ENCODE data around the gene DIPK1A. TPM values are rescaled to one million over a fixed set of nuclear protein-coding genes. Genes with fewer than 3 reads are reported as not detected.

Gene DIPK1A
- total and polyA plus RNA-seq, 3 donors from 2014 or later = 14.7 to 25.4 (median 21.4) TPM

DNA sequence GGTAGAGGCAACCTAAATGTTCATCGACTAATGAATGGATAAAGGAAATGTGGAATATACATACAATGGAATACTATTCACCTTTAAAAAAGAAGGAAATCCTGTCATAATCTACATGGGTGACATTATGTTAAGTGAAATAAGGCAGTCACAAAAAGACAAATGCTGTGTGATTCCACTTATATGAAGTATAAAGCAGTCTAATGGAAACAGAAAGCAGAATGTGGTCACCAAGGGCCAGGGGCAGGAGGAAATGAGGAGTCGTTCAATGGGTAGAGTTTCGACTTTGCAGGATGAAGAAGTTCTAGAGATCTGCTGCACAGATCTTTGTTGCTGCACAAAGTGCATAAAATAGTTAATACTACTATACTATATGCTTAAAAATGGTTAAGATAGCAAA, 7.8 kb downstream of the DIPK1A start:
- intact Hi-C loops (cut with DNase I; ENCODE audit: low total_unique reads) = no loop called here
- Histone ChIP-seq H3K36me3 (ENCODE audit: low read depth, missing control alignments) (no peaks in the 10 kb centered on the region), H3K27ac (no peak overlapping the region), H3K9me3 (no peaks in the 10 kb centered on the region), H3K4me3 (no peak overlapping the region), H3K27me3 (no peaks in the 10 kb centered on the region), H3K4me1 (peaks cover 10% of the 10 kb centered on the region)
- no peak for DNase-seq
- WGBS, 2 donors = 87 to 91% methylated on average over 3 of the region's 3 CpGs
- no peak for TF ChIP-seq POLR2A (IDR thresholded peaks at IDR 0.05)
- no peak for TF ChIP-seq CTCF (IDR thresholded peaks at IDR 0.05)

DNA sequence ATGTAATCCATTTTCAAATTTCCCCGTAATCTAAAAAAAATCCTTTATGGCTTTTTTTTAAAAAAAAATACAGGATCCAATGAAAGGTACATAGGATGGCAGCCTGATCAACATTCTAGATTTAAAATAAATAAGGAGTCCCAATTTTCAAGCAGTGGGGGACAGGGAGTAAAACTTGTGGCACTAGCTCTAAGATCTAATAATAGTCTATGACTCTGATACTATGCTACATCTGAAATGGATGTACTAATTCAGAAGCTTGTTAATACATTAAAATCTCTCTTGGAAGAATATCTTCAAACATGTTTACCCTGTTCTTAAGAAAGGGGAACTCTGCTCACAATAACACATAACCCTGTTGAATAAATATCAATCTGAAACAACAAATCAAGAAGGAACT, 8.5 kb downstream of the DIPK1A start:
- Histone ChIP-seq H3K9me3 (no peaks in the 10 kb centered on the region), H3K4me3 (no peak overlapping the region), H3K4me1 (peaks cover 6% of the 10 kb centered on the region), H3K36me3 (ENCODE audit: low read depth, missing control alignments) (no peaks in the 10 kb centered on the region), H3K27me3 (no peaks in the 10 kb centered on the region), H3K27ac (no peak overlapping the region)
- no peak for DNase-seq
- WGBS, 2 donors = 94 to 100% methylated on average over 1 of the region's 1 CpG
- intact Hi-C loops (cut with DNase I; ENCODE audit: low total_unique reads) = no loop called here
- TF ChIP-seq CTCF (IDR thresholded peaks at IDR 0.05) (no peak), POLR2A (IDR thresholded peaks at IDR 0.05) (no peak)

DNA sequence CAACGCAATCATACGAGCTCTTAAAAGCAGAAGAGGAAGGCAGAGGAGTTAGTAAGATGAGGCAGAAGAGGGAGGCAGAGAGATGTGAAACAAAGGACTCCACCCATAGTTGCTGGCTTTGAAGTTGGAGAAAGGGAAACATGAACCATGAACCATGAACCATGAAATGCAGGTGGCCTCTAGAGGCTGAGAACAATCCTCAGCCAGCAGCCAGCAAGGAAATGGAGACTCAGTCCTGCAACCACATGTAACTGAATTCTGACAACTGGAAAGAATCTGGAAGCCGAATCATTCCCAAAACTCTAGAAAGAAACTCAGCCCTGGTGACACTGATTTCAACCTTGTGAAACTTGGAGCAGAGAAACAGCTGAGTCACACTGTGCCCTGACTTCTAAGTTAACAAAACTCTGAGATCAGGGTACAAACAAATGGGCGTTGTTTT, 10.1 kb downstream of the DIPK1A start:
- 76 to 80% methylated on average over 4 of the region's 4 CpGs for WGBS, 2 donors
- intact Hi-C loops (cut with DNase I; ENCODE audit: low total_unique reads) = no loop called here
- no peak for TF ChIP-seq CTCF (IDR thresholded peaks at IDR 0.05)
- no peak for TF ChIP-seq POLR2A (IDR thresholded peaks at IDR 0.05)
- no peaks in the 10 kb centered on the region for H3K36me3 ChIP-seq (ENCODE audit: low read depth, missing control alignments)
- no peaks in the 10 kb centered on the region for H3K9me3 ChIP-seq
- H3K4me1 ChIP-seq = peaks cover 6% of the 10 kb centered on the region
- no peak overlapping the region for H3K27ac ChIP-seq
- no peak overlapping the region for H3K4me3 ChIP-seq
- DNase-seq = no peak
- H3K27me3 ChIP-seq = no peaks in the 10 kb centered on the region

GRCh38 chr1:92949937-92950817, 11.1 kb downstream of the DIPK1A start:
- Histone ChIP-seq H3K4me1 (peaks cover 6% of the 10 kb centered on the region), H3K4me3 (no peak overlapping the region), H3K9me3 (no peaks in the 10 kb centered on the region), H3K27ac (no peak overlapping the region), H3K36me3 (ENCODE audit: low read depth, missing control alignments) (no peaks in the 10 kb centered on the region), H3K27me3 (no peaks in the 10 kb centered on the region)
- intact Hi-C loops (cut with DNase I; ENCODE audit: low total_unique reads) = no loop called here
- 78 to 87% methylated on average over 7 of the region's 7 CpGs for WGBS, 2 donors
- TF ChIP-seq CTCF (IDR thresholded peaks at IDR 0.05) (no peak), POLR2A (IDR thresholded peaks at IDR 0.05) (no peak)
- DNase-seq = no peak

DNA sequence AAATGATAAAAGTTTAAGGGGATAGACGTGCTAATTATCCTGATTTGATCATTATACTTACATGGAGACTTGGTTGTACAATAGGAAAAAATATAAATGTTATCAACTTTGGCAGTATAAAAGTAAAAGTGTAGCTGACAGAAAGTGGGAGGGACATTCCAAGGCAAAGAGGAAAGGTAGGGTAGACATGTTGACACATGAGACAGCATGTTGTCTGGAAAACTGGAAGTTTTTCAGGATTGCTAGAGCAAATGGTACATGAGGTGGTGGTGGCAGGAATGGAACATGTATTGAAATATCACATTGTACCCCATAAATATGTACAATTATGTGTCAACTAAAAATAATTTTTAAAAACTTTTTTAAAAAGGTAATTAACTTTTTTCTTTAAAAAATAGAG, 13.2 kb downstream of the DIPK1A start:
- peaks cover 22% of the 10 kb centered on the region for H3K4me1 ChIP-seq
- intact Hi-C loops (cut with DNase I; ENCODE audit: low total_unique reads) = no loop called here
- TF ChIP-seq POLR2A (IDR thresholded peaks at IDR 0.05) = no peak
- no peak for TF ChIP-seq CTCF (IDR thresholded peaks at IDR 0.05)
- no peak overlapping the region for H3K27ac ChIP-seq
- no peak for DNase-seq
- no peaks in the 10 kb centered on the region for H3K27me3 ChIP-seq
- no peak overlapping the region for H3K4me3 ChIP-seq
- H3K36me3 ChIP-seq (ENCODE audit: low read depth, missing control alignments) = no peaks in the 10 kb centered on the region
- WGBS, 2 donors = 77 to 78% methylated on average over 1 of the region's 1 CpG
- H3K9me3 ChIP-seq = no peaks in the 10 kb centered on the region
